HG03045 (cell line): ENCODE data around the gene SLC35F3.
"Not testable (repeated sequence)": the region's sequence is repeated elsewhere in the genome, so short reads cannot be mapped to it uniquely, and the experiment has no call there.

Experiments used
- ATAC-seq: cut with Tn5 transposase; IDR thresholded peaks from one replicate; pipeline ENCODE4 v1.9.1; 2021; ENCODE audit warnings: mild to moderate bottlenecking, moderate library complexity; ENCODE audit not compliant: unreplicated experiment

SLC35F3 gene

DNA sequence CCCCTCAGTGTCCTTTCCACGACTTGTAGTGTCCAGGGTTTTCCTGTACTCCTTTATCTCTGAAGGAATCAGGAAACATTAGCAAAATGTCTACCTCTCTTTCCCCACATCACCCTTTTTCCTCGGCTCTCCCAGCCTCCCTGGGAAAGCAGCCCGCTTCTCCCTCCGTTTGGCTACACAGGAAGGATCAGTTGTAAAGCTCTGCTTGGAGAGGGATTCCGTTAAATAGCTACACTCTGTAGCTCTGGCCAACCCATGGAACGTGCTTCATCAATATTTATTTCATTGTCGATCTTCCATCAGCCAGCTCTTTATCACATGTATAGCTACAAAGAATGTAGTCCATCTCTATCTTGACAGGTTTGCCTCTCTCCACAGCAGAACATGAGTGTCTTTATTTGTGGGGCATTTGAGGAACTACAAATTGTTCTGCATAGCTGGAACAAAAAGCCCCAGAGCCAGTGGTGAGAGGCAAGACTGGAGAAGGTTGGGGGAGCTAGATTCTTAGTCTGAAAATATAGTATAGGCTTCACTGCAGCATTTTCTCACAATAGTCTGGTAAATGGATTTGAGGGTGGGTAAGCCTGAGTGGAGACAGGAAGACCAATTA is 191.8 kb downstream of the SLC35F3 start:
- ATAC-seq = no peak

DNA sequence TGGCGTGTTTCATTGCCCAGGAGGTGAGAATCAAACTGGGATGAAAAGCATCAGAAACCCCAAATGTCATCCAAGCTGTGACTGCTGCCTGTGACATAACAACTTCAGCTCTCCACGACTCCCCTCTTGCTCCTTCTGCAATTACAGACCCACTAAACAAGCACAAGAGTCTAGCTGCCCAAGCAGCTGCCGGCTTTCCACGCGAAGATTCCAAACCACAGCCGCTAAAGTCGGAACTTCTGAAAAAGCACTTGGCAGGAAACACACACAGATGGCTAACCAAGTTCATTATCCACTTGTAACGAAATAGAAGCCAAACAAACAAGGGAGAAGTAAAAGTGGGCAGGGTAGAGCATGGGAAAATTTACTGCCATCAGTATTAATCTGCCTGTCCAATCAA is 198.1 kb downstream of the SLC35F3 start:
- ATAC-seq = no peak

DNA sequence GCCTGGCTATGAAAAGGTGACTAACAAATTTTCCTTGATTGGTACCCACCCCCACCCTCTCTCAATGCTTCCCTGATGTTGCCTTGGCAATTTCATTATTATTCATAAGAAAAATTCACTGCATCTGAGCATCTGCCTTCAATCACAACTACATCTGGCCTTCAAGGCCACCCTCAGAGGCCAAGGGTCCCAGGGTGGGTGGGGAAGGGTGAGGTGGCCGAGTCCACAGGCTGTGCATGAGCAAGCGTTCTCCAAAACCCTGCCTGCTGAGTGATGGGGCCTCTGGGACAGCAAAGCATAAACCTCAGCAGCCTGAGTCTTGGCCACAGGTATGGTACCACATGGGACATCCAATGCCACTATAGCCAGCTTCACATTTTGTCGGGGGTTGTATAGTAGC is 198.7 kb downstream of the SLC35F3 start:
- no peak for ATAC-seq

- no peak for ATAC-seq
These were observed 201.6 kb downstream of the SLC35F3 start for GRCh38 chr1:234106032-234106431.

GRCh38 chr1:234107416-234108021 is 203.0 kb downstream of the SLC35F3 start:
- no peak for ATAC-seq

- ATAC-seq = no peak
These were observed 204.4 kb downstream of the SLC35F3 start for GRCh38 chr1:234108921-234109320.

DNA sequence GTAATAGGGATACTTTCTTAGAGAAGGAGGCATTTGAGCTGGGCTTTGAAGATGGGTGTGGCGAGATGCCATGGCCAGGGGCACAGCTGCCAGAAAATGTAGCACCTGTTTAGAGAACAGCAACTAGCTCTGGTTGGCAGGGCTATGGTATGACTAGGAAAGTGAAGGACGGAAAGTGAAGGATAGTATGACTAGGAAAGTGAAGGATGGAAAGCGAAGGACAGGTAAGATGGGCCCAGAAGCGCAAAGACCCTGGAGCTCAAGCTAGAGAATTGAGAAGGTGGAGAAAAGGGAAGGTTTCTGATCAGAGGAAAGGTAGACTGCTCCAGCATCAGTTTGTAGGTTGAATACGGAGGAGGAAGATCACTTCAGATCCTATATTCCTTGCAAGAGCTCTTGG is 205.4 kb downstream of the SLC35F3 start:
- no peak for ATAC-seq

DNA sequence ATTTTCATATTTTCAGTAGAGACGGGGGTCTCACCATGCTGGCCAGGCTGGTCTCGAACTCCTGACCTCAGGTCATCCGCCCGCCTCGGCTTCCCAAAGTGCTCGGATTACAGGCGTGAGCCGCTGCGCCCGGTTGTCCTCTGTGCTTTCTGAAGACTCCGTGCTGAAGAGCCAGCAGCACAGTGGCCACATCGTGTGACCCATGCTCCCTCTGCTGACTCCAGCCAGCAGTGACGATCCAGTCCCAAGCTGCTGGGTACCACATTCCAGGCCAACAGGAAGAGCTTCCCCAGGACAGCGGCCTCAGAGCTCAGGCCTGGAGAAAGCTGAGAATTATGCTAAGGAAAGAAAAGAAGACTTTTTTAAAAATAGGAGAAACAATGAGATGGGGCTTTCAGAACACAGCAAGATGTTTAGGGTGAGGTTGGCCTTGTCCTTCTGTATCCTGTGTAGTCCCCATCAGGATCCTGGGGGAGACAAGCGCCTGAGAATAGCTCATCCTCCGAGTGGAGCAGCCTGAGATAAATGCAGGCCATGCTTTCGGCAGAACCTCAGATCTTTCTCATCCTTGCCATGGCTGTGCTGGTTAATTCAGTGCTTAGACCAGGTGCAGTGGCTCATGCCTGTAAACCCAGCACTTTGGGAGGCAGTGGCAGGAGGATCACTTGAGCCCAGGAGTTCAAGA is 207.1 kb downstream of the SLC35F3 start:
- ATAC-seq = no peak

GRCh38 chr1:234114648-234115307 is 210.3 kb downstream of the SLC35F3 start:
- no peak for ATAC-seq

DNA sequence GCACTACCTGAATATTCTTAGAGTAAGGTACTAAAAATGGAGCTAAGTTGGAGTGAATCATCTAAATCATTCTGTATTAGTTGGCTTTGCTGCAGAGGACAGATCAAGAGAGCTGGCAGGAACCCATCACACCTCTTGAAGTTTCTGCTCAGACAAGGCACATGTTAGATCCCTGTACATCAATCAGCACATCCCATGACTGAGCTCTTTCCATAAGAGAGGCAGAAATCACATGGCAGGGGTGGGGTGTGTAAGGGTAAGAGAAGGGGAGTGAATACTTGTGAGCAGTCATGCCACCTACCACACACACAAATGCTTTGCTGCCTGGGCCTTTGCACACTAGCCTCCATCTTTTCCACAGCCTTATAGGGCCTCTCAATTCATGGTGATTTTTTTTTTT is 214.4 kb downstream of the SLC35F3 start:
- ATAC-seq = no peak

GRCh38 chr1:234119431-234119830 is 215.0 kb downstream of the SLC35F3 start:
- ATAC-seq = no peak

- no peak for ATAC-seq
These were observed 216.0 kb downstream of the SLC35F3 start for GRCh38 chr1:234120327-234120944.

DNA sequence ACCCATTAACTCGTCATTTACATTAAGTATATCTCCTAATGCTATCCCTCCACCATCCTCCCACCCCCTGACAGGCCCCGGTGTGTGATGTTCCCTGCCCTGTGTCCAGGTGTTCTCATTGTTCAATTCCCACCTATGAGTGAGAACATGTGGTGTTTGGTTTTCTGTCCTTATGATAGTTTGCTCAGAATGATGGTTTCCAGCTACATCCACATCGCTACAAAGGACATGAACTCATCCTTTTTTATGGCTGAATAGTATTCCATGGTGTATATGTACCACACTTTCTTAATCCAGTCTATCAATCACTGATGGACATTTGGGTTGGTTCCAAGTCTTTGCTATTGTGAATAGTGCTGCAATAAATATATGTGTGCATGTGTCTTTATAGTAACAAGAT is 217.2 kb downstream of the SLC35F3 start:
- not testable (repeated sequence) for ATAC-seq

GRCh38 chr1:234122571-234122970 is 218.1 kb downstream of the SLC35F3 start:
- not testable (repeated sequence) for ATAC-seq

GRCh38 chr1:234123867-234124266 is 219.4 kb downstream of the SLC35F3 start:
- ATAC-seq = no peak

DNA sequence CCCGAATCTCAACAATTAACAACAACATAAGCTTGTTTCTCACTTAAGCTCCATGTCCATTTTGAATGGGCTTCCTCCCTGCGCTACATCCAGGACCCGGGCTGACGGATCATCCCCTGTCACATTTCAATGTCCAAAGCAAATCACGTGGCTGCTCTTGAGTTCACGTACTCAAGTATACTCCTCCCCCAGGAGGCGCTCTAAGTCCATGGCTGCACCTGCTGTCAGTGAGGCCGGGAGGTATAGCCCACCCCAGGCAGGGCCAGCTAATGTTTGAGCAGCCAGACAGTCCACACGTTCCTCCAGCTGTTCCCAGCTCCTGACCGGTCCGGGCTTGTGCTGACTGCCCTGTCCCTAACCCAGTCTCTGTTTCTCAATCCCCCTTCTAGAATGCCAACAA is 220.8 kb downstream of the SLC35F3 start:
- ATAC-seq = no peak

GRCh38 chr1:234125714-234126113 is 221.2 kb downstream of the SLC35F3 start:
- ATAC-seq = no peak

- no peak for ATAC-seq
These were observed 222.7 kb downstream of the SLC35F3 start for GRCh38 chr1:234127026-234127671.

DNA sequence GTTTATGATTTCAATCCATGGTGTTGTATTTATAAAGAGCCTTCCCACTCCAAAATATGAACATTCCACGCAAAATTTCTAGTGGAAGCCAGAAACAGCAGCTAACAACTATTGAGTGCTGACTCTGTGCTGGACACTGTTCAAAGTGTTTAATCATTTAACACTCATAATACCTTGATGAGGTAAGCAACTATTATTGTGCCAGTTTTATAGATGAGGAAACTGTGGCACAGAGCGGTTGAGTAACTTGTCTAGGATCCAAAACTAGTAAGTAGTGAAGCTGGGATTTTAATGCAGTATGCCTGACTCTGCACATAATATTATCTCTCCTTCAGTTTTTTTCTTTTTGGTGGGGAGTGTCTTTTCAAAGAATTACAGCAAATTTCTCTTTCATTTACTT is 228.3 kb downstream of the SLC35F3 start:
- ATAC-seq = no peak

DNA sequence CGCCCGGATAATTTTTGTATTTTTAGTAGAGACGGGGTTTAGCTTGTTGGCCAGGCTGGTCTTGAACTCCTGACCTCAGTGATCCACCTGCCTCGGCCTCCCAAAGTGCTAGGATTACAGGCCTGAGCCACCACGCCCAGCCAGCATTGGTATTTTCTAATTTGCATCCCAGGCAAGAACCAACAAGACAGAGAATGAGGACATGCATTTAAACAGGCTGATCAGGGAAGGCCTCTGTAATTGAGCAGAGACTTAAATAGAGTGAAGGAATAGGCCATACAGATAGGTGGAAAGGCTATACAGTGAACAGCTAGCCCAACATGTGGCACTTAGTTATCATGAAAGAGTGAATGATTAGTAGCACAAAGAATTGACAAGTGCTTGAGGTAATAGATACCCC is 230.4 kb downstream of the SLC35F3 start:
- ATAC-seq = no peak

- ATAC-seq = no peak
These were observed 231.0 kb downstream of the SLC35F3 start for GRCh38 chr1:234135501-234135900.
